Stomach smooth muscle (tissue), 2 donors: ENCODE data around the gene CXCL9.
"Not testable (repeated sequence)": the region's sequence is repeated elsewhere in the genome, so short reads cannot be mapped to it uniquely, and the experiment has no call there.

Experiments
- H3K27ac ChIP-seq: one replicate; pipeline ENCODE4 v1.7.0; 2013; ENCODE audit warnings: mild to moderate bottlenecking, low read length, inconsistent platforms
- H3K27me3 ChIP-seq, 2 donors: one replicate each; pipeline ENCODE4 v1.7.0; 2013; ENCODE audit warnings: low read length in 2 of 2; ENCODE audit not compliant: insufficient read depth in 2 of 2, control insufficient read depth in 1 of 2
- H3K36me3 ChIP-seq, 2 donors: one replicate each; pipeline ENCODE4 v1.7.0; 2013; ENCODE audit warnings: low read length in 2 of 2; ENCODE audit not compliant: control insufficient read depth in 2 of 2, insufficient read depth in 2 of 2
- H3K4me1 ChIP-seq: one replicate; pipeline ENCODE4 v1.7.0; 2013; ENCODE audit warnings: low read length; ENCODE audit not compliant: control insufficient read depth, insufficient read depth
- H3K4me3 ChIP-seq, 2 donors: one replicate each; pipeline ENCODE4 v1.7.0; 2013; ENCODE audit warnings: low read length in 2 of 2
- H3K9ac ChIP-seq, 2 donors: one replicate each; pipeline ENCODE4 v1.7.0; 2013; ENCODE audit warnings: low read length in 2 of 2, mild to moderate bottlenecking in 1 of 2
- H3K9me3 ChIP-seq, 2 donors: one replicate each; pipeline ENCODE4 v1.7.0; 2013; ENCODE audit warnings: low read length in 2 of 2; ENCODE audit not compliant: control insufficient read depth in 2 of 2
- donor health status: healthy.
- donor health status: Pancreatic carcinoma.

Gene CXCL9

GRCh38 chr4:76012388-76012801, 5.1 kb upstream of the CXCL9 start:
- Histone ChIP-seq H3K36me3 (no peaks in the 10 kb centered on the region), H3K4me3 (peak overlapping the region in 1 of 2 donors; percentile 50), H3K27ac (peak overlapping the region; percentile 69), H3K27me3 (no peaks in the 10 kb centered on the region), H3K9me3 (no peaks in the 10 kb centered on the region), H3K9ac (peak overlapping the region; percentile 48 to 76), H3K4me1 (peaks cover 4% of the 10 kb centered on the region)

DNA sequence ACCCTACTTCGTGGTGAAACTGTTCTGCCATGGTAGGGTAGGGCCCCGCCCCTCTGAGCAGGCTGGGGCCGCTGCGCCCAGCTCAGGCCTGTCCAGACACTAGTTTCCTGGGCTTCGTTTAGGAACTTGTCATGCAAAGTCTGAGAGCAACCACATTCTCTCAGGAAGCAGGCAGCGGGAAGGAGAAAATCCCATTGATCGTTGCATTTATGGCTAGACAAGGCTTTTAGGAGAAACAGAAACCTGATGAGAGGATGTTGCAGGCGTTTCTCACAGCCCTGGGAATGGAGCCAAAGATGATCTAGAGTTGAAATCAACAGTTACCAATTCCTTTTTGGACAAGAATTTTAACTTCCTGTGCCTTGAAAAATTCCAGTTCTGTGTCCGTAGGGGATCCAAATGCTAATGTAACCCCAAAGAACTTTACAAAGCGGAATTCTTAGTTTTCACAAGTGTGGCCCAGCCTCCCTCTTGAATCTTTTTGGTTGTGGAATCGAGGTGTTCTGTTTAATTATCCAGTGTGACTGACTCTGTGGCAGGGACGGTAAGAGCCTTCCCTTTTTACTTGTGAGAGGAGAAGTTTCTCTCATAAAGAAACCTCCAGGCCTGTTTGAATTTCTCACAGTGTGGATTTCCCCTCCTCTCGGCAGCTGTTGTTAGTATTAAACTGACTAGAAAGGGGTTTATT, 4.5 kb upstream of the CXCL9 start:
- Histone ChIP-seq H3K36me3 (no peaks in the 10 kb centered on the region), H3K4me3 (peak overlapping the region; percentile 50 to 61), H3K4me1 (peaks cover 4% of the 10 kb centered on the region), H3K9ac (peak overlapping the region; percentile 48 to 76), H3K27me3 (no peaks in the 10 kb centered on the region), H3K27ac (peak overlapping the region; percentile 69), H3K9me3 (no peaks in the 10 kb centered on the region)

DNA sequence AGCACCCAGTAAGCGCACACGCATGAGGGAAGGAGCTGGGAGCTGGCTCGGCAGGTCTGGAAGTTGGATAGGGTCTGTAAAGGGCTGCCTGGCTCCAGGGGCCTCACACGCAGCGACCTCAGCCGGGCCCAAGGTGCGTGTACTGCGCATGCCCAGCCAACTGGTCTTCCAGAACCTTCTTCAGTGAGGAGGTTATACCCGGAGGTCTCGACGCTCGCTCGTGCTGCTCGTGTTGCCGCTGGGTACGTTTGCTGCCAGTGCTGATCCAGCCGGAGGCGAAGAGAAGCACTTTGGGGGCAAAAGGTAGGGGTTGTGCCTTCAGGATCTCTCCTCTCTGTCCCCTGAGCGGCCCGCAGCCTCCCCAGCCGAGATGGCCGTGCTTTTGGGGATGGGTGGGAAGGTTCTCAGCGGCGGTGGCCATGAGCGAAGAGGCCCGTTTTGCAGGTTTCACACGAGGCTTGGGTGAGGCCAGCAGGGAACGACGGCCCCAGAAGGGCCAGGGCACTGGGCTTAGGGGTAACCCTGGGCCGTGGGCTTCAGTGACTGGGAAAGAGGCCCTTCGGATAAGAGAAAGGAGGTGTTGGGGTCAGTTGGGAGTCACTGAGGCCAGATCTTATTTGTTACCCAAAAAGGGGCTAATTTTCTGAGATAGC, 3.8 kb upstream of the CXCL9 start:
- Histone ChIP-seq H3K4me3 (peak overlapping the region; percentile 50 to 61), H3K9ac (peak overlapping the region in 1 of 2 donors; percentile 48), H3K4me1 (peaks cover 4% of the 10 kb centered on the region), H3K27me3 (no peaks in the 10 kb centered on the region), H3K27ac (peak overlapping the region; percentile 69), H3K9me3 (no peaks in the 10 kb centered on the region), H3K36me3 (no peaks in the 10 kb centered on the region)

GRCh38 chr4:76010576-76010975, 3.3 kb upstream of the CXCL9 start:
- H3K9me3 ChIP-seq, result no peaks in the 10 kb centered on the region
- H3K4me1 ChIP-seq, result peaks cover 4% of the 10 kb centered on the region
- no peak overlapping the region for H3K9ac ChIP-seq
- H3K36me3 ChIP-seq, result no peaks in the 10 kb centered on the region
- H3K4me3 ChIP-seq, result no peak overlapping the region
- no peaks in the 10 kb centered on the region for H3K27me3 ChIP-seq
- H3K27ac ChIP-seq, result no peak overlapping the region

- Histone ChIP-seq H3K27ac (no peak overlapping the region), H3K27me3 (no peaks in the 10 kb centered on the region), H3K4me3 (no peak overlapping the region), H3K4me1 (peaks cover 4% of the 10 kb centered on the region), H3K9ac (no peak overlapping the region), H3K36me3 (no peaks in the 10 kb centered on the region), H3K9me3 (no peaks in the 10 kb centered on the region)
Observed at GRCh38 chr4:76009311-76009710, 2.0 kb upstream of the CXCL9 start.

DNA sequence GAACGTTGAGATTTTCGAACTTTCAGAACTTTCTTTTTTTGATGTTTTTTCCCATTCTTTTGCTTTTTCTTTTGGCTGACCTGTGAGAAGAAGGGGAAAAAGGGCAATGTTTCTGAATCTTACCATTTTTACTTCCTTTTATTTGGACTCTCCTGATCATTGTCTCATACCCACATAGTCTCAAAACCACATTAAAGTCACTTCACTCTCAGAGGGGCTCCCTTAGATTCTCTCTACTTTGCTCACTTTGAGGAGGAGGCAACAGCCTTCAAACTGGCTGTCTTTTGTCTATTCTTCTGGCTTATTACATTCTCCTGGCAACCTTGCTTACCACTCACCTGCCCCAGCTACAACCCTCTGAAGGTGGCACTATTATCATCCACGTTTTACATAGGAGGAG, 3.7 kb downstream of the CXCL9 start:
- H3K9ac ChIP-seq, result no peak overlapping the region
- H3K4me1 ChIP-seq, result no peaks in the 10 kb centered on the region
- H3K36me3 ChIP-seq, result no peaks in the 10 kb centered on the region
- no peak overlapping the region for H3K27ac ChIP-seq
- H3K9me3 ChIP-seq, result no peaks in the 10 kb centered on the region
- H3K27me3 ChIP-seq, result peaks cover 0 to 3% of the 10 kb centered on the region in 2 donors
- no peak overlapping the region for H3K4me3 ChIP-seq

DNA sequence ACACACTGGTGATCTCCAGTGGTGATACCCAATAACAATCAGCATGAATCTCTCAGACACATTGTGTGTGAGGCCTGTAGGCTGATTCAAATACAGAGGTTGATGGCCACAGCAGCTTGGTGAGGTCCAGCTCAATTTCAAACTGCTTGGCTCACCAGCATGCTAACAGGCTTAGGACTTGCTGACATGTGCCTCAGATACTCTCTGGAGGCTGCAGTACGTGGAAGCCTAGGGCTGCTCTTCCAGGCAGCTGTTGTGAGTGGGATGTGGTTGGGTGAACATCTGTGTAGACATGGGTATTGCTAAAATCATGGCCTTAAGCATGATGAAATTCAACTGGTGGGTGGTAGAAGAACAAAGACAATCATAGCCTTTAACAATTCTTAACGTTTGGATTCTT, 4.3 kb downstream of the CXCL9 start:
- H3K9me3 ChIP-seq, result no peaks in the 10 kb centered on the region
- peaks cover 0 to 3% of the 10 kb centered on the region in 2 donors for H3K27me3 ChIP-seq
- H3K27ac ChIP-seq, result no peak overlapping the region
- no peaks in the 10 kb centered on the region for H3K4me1 ChIP-seq
- H3K9ac ChIP-seq, result no peak overlapping the region
- H3K36me3 ChIP-seq, result no peaks in the 10 kb centered on the region
- no peak overlapping the region for H3K4me3 ChIP-seq

- Histone ChIP-seq H3K9ac (no peak overlapping the region), H3K4me3 (no peak overlapping the region), H3K4me1 (no peaks in the 10 kb centered on the region), H3K27ac (no peak overlapping the region), H3K9me3 (no peaks in the 10 kb centered on the region), H3K27me3 (peaks cover 0 to 3% of the 10 kb centered on the region in 2 donors), H3K36me3 (no peaks in the 10 kb centered on the region)
Observed at GRCh38 chr4:76002176-76002575, 5.1 kb downstream of the CXCL9 start.

DNA sequence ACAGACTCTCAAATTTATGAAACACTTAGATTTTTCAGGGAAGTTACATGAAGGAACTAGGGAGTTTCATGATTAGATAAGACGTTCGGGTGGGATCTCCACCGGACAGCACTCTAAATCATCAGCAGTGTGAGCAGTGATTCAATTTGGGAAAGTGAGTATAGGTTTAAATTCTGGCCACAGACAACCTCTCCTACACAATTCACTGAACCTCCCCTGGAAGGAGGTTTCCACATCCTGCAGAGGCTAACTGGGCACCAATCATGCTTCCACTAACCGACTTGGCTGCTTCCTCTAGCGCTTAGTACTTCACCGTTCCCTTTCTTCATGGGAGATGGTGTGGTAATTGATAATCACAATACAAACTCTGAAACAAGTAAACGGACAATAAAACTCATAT, 5.6 kb downstream of the CXCL9 start:
- Histone ChIP-seq H3K4me3 (no peak overlapping the region), H3K36me3 (no peaks in the 10 kb centered on the region), H3K9ac (no peak overlapping the region), H3K27me3 (peaks cover 0 to 3% of the 10 kb centered on the region in 2 donors), H3K4me1 (no peaks in the 10 kb centered on the region), H3K27ac (no peak overlapping the region), H3K9me3 (no peaks in the 10 kb centered on the region)

GRCh38 chr4:76000279-76000678, 7.0 kb downstream of the CXCL9 start:
- Histone ChIP-seq H3K27me3 (peaks cover 0 to 3% of the 10 kb centered on the region in 2 donors), H3K27ac (no peak overlapping the region), H3K36me3 (no peaks in the 10 kb centered on the region), H3K4me3 (no peak overlapping the region), H3K4me1 (no peaks in the 10 kb centered on the region), H3K9ac (no peak overlapping the region), H3K9me3 (no peaks in the 10 kb centered on the region)

- H3K9ac ChIP-seq, H3K27ac ChIP-seq, H3K4me3 ChIP-seq, H3K4me1 ChIP-seq, H3K36me3 ChIP-seq, H3K9me3 ChIP-seq, H3K27me3 ChIP-seq: not testable (repeated sequence)
Observed at GRCh38 chr4:75998525-75999147, 8.7 kb downstream of the CXCL9 start.
